ENCODE data around the gene TECR.
A peak's percentile ranks its signal among the peaks of the same experiment; 100 is the strongest.
"Not testable (repeated sequence)": the region's sequence is repeated elsewhere in the genome, so short reads cannot be mapped to it uniquely, and the experiment has no call there.

TECR gene

GRCh38 chr19:14540741-14541525, 11.5 kb downstream of the TECR start:
- DNase-seq (ENCODE audit: low spot score), result no peak

- DNase-seq (ENCODE audit: low spot score), result not testable (repeated sequence)
Measured at GRCh38 chr19:14541979-14542378, 12.6 kb downstream of the TECR start.

- peak; percentile 27 for DNase-seq (ENCODE audit: low spot score)
Measured at GRCh38 chr19:14542711-14543328, 13.4 kb downstream of the TECR start.

- DNase-seq (ENCODE audit: low spot score), result no peak
Measured at GRCh38 chr19:14544047-14544446, 14.7 kb downstream of the TECR start.

- no peak for DNase-seq (ENCODE audit: low spot score)
Measured at GRCh38 chr19:14544977-14545715, 15.8 kb downstream of the TECR start.

- DNase-seq (ENCODE audit: low spot score), result no peak
Measured at GRCh38 chr19:14545716-14546082, 16.3 kb downstream of the TECR start.

- no peak for DNase-seq (ENCODE audit: low spot score)
Measured at GRCh38 chr19:14550201-14550754, 20.9 kb downstream of the TECR start.

- peak; percentile 77 for DNase-seq (ENCODE audit: low spot score)
Measured at GRCh38 chr19:14551134-14552005, 22.0 kb downstream of the TECR start.

- not testable (repeated sequence) for DNase-seq (ENCODE audit: low spot score)
Measured at GRCh38 chr19:14552006-14552360, 22.6 kb downstream of the TECR start.

GRCh38 chr19:14553042-14553938, 23.9 kb downstream of the TECR start:
- DNase-seq (ENCODE audit: low spot score), result no peak

GRCh38 chr19:14553939-14554243, 24.5 kb downstream of the TECR start:
- no peak for DNase-seq (ENCODE audit: low spot score)

GRCh38 chr19:14554382-14554812, 25.0 kb downstream of the TECR start:
- DNase-seq (ENCODE audit: low spot score), result no peak

- no peak for DNase-seq (ENCODE audit: low spot score)
Measured at GRCh38 chr19:14555918-14556661, 26.7 kb downstream of the TECR start.

- DNase-seq (ENCODE audit: low spot score), result peak; percentile 79
Measured at GRCh38 chr19:14556662-14557188, 27.3 kb downstream of the TECR start.

- no peak for DNase-seq (ENCODE audit: low spot score)
Measured at GRCh38 chr19:14558370-14559066, 29.1 kb downstream of the TECR start.

GRCh38 chr19:14559916-14560775, 30.8 kb downstream of the TECR start:
- DNase-seq (ENCODE audit: low spot score), result no peak

GRCh38 chr19:14560776-14561108, 31.3 kb downstream of the TECR start:
- no peak for DNase-seq (ENCODE audit: low spot score)

- DNase-seq (ENCODE audit: low spot score), result no peak
Measured at GRCh38 chr19:14561249-14561648, 31.9 kb downstream of the TECR start.
